HG03039 (cell line): Measurements from ENCODE around the gene SLCO3A1.

ENCODE experiments used
- ATAC-seq: cut with Tn5 transposase; IDR thresholded peaks from one replicate; pipeline ENCODE4 v1.9.1; 2021; ENCODE audit warnings: mild to moderate bottlenecking, moderate library complexity; ENCODE audit not compliant: unreplicated experiment

SLCO3A1 gene

GRCh38 chr15:91860498-91860897, 7.0 kb downstream of the SLCO3A1 start:
- no peak for ATAC-seq

GRCh38 chr15:91861223-91861622, 7.7 kb downstream of the SLCO3A1 start:
- no peak for ATAC-seq

- no peak for ATAC-seq
Measured at GRCh38 chr15:91862891-91863504, 9.5 kb downstream of the SLCO3A1 start.

- ATAC-seq: no peak
Measured at GRCh38 chr15:91863621-91864255, 10.2 kb downstream of the SLCO3A1 start.

GRCh38 chr15:91864664-91865063, 11.2 kb downstream of the SLCO3A1 start:
- ATAC-seq: no peak

- ATAC-seq: no peak
Measured at GRCh38 chr15:91865486-91865885, 12.0 kb downstream of the SLCO3A1 start.

- no peak for ATAC-seq
Measured at GRCh38 chr15:91865950-91866349, 12.4 kb downstream of the SLCO3A1 start.

GRCh38 chr15:91866371-91866905, 12.9 kb downstream of the SLCO3A1 start:
- ATAC-seq: no peak

GRCh38 chr15:91866971-91867372, 13.5 kb downstream of the SLCO3A1 start:
- ATAC-seq: no peak

- ATAC-seq: no peak
Measured at GRCh38 chr15:91867581-91868026, 14.1 kb downstream of the SLCO3A1 start.

- no peak for ATAC-seq
Measured at GRCh38 chr15:91870876-91871537, 17.5 kb downstream of the SLCO3A1 start.

GRCh38 chr15:91871837-91872236, 18.3 kb downstream of the SLCO3A1 start:
- ATAC-seq: no peak

GRCh38 chr15:91872356-91873137, 19.0 kb downstream of the SLCO3A1 start:
- no peak for ATAC-seq

- ATAC-seq: no peak
Measured at GRCh38 chr15:91873138-91873536, 19.6 kb downstream of the SLCO3A1 start.

GRCh38 chr15:91874171-91874570, 20.7 kb downstream of the SLCO3A1 start:
- no peak for ATAC-seq

GRCh38 chr15:91874992-91875660, 21.6 kb downstream of the SLCO3A1 start:
- no peak for ATAC-seq

- ATAC-seq: no peak
Measured at GRCh38 chr15:91876187-91876586, 22.7 kb downstream of the SLCO3A1 start.

- no peak for ATAC-seq
Measured at GRCh38 chr15:91878319-91878870, 24.9 kb downstream of the SLCO3A1 start.

GRCh38 chr15:91879158-91879557, 25.6 kb downstream of the SLCO3A1 start:
- no peak for ATAC-seq

GRCh38 chr15:91880373-91880772, 26.9 kb downstream of the SLCO3A1 start:
- ATAC-seq: no peak
